GDM1 (cell line): ENCODE data around the gene F5.

ENCODE experiments used
- DNase-seq: peaks from one replicate; lab custom pipeline; 2025; lab: John Stamatoyannopoulos, UW

Gene F5

GRCh38 chr1:169586395-169587255, at the start of gene F5:
Gene F5 (minus strand): TSS chr1:169586481. CDS start chr1:169586386, 95 bp downstream.
- peak; percentile 35 for DNase-seq

- DNase-seq = no peak
Measured at GRCh38 chr1:169634877-169635276, 48.6 kb upstream of the F5 start.

GRCh38 chr1:169634145-169634544, 47.9 kb upstream of the F5 start:
- DNase-seq = no peak

GRCh38 chr1:169631249-169631648, 45.0 kb upstream of the F5 start:
- no peak for DNase-seq

- DNase-seq = no peak
Measured at GRCh38 chr1:169630006-169630405, 43.7 kb upstream of the F5 start, which contains the start of gene SELP. Gene SELP (minus strand): TSS chr1:169630124. CDS start chr1:169630074, 50 bp downstream.

- peak; percentile 40 for DNase-seq
Measured at GRCh38 chr1:169624912-169625311, 38.6 kb upstream of the F5 start.

- no peak for DNase-seq
Measured at GRCh38 chr1:169624122-169624521, 37.8 kb upstream of the F5 start.

- DNase-seq = no peak
Measured at GRCh38 chr1:169623132-169623926, 37.0 kb upstream of the F5 start.

- DNase-seq = no peak
Measured at GRCh38 chr1:169620565-169620964, 34.3 kb upstream of the F5 start.

GRCh38 chr1:169618367-169618766, 32.1 kb upstream of the F5 start:
- no peak for DNase-seq

- DNase-seq = no peak
Measured at GRCh38 chr1:169615803-169616202, 29.5 kb upstream of the F5 start.

- no peak for DNase-seq
Measured at GRCh38 chr1:169610858-169611257, 24.6 kb upstream of the F5 start.

- no peak for DNase-seq
Measured at GRCh38 chr1:169610108-169610507, 23.8 kb upstream of the F5 start.

GRCh38 chr1:169608226-169608625, 21.9 kb upstream of the F5 start:
- DNase-seq = no peak

- DNase-seq = peak; percentile 85
Measured at GRCh38 chr1:169604781-169605560, 18.7 kb upstream of the F5 start.

GRCh38 chr1:169601096-169601881, 15.0 kb upstream of the F5 start:
- no peak for DNase-seq

- DNase-seq = peak; percentile 6
Measured at GRCh38 chr1:169595764-169596711, 9.8 kb upstream of the F5 start.

GRCh38 chr1:169594391-169594790, 8.1 kb upstream of the F5 start:
- no peak for DNase-seq

- DNase-seq = no peak
Measured at GRCh38 chr1:169590932-169591331, 4.7 kb upstream of the F5 start.

- DNase-seq = no peak
Measured at GRCh38 chr1:169588785-169589485, 2.7 kb upstream of the F5 start.
